IMR-90 (cell line): ENCODE data around the gene SDK1. TPM values are rescaled to one million over a fixed set of nuclear protein-coding genes. Genes with fewer than 3 reads are reported as not detected.

ENCODE experiments used
- ATAC-seq: fragments of 200-7000 bp; cut with Tn5 transposase; 2 replicates; pipeline ENCODE4 v1.9.1; 2020; ENCODE audit warnings: low read depth, mild to moderate bottlenecking, moderate library complexity
- BruUV-seq: library from RNA; stranded (reverse); fragments of 400-500 nt; replicated peaks from 2 replicates; lab custom pipeline; 2021; lab: Mats Ljungman, UMichigan
- CTCF ChIA-PET: fragments of 300-600 bp; formaldehyde crosslinking; extraction: SDS; loops from one replicate; lab custom pipeline; 2021; ENCODE audit warnings: antibody characterized with exemption; lab: Yijun Ruan, JAX
- POLR2A ChIA-PET: fragments of 300-600 bp; sonication (Branson Sonifier 250); formaldehyde crosslinking; loops from one replicate; lab custom pipeline; 2022; ENCODE audit warnings: antibody characterized with exemption; ENCODE audit not compliant: unreplicated experiment; lab: Charles Lee
- DNase-seq: peaks from one replicate; pipeline ENCODE4 v3.0.0; 2013
- H2AFZ ChIP-seq: replicated peaks from 2 replicates; pipeline ENCODE3; 2013; ENCODE audit warnings: low read length, mild to moderate bottlenecking; ENCODE audit not compliant: poor library complexity
- H2AK5ac ChIP-seq: 2 replicates; pipeline ENCODE4 v1.6.1; 2013; ENCODE audit warnings: low read depth, low read length, inconsistent platforms
- H2AK9ac ChIP-seq: replicated peaks from 2 replicates; pipeline ENCODE3; 2013; ENCODE audit warnings: mild to moderate bottlenecking, low read depth, low read length, moderate library complexity; ENCODE audit not compliant: poor library complexity
- H2BK120ac ChIP-seq: 2 replicates; pipeline ENCODE4 v1.6.1; 2013; ENCODE audit warnings: low read depth, low read length, inconsistent platforms
- H2BK15ac ChIP-seq: 3 replicates; pipeline ENCODE4 v1.6.1; 2013; ENCODE audit warnings: low read depth, low read length, inconsistent platforms
- H2BK20ac ChIP-seq: 2 replicates; pipeline ENCODE4 v1.6.1; 2013; ENCODE audit warnings: low read depth, mild to moderate bottlenecking, inconsistent platforms, low read length, moderate library complexity
- H2BK5ac ChIP-seq: 2 replicates; pipeline ENCODE4 v1.6.1; 2013; ENCODE audit warnings: mild to moderate bottlenecking, low read depth, low read length, inconsistent platforms; ENCODE audit not compliant: poor library complexity, severe bottlenecking
- H3K14ac ChIP-seq: replicated peaks from 2 replicates; pipeline ENCODE4 v1.6.1; 2013; ENCODE audit warnings: low read depth, low read length, inconsistent platforms
- H3K18ac ChIP-seq: 2 replicates; pipeline ENCODE4 v1.6.1; 2013; ENCODE audit warnings: low read depth, low read length, control low read depth
- H3K23ac ChIP-seq: 2 replicates; pipeline ENCODE4 v1.6.1; 2013; ENCODE audit warnings: low read depth, low read length, inconsistent platforms
- H3K27ac ChIP-seq: 2 replicates; pipeline ENCODE4 v1.5.1; 2013; ENCODE audit warnings: mild to moderate bottlenecking, control low read depth, low read length; ENCODE audit not compliant: insufficient read depth
- H3K27me3 ChIP-seq: 2 replicates; pipeline ENCODE4 v1.6.1; 2013; ENCODE audit warnings: low read length; ENCODE audit not compliant: control insufficient read depth, insufficient read depth
- H3K36me3 ChIP-seq: 2 replicates; pipeline ENCODE4 v1.6.1; 2013; ENCODE audit warnings: low read length, mixed read lengths; ENCODE audit not compliant: control insufficient read depth, insufficient read depth
- H3K4ac ChIP-seq: 2 replicates; pipeline ENCODE4 v1.6.1; 2013; ENCODE audit warnings: low read depth, low read length, inconsistent platforms
- H3K4me1 ChIP-seq: 2 replicates; pipeline ENCODE4 v1.6.1; 2013; ENCODE audit warnings: low read length, mixed read lengths; ENCODE audit not compliant: control insufficient read depth, insufficient read depth
- H3K4me2 ChIP-seq: 2 replicates; pipeline ENCODE4 v1.6.1; 2013; ENCODE audit warnings: low read depth, mild to moderate bottlenecking, control low read depth, low read length, moderate library complexity
- H3K4me3 ChIP-seq: 2 replicates; pipeline ENCODE4 v1.5.1; 2013; ENCODE audit warnings: low read depth, mild to moderate bottlenecking, control low read depth, low read length, moderate library complexity; ENCODE audit not compliant: insufficient read depth
- H3K56ac ChIP-seq: 2 replicates; pipeline ENCODE4 v1.6.1; 2013; ENCODE audit warnings: low read length, inconsistent platforms; ENCODE audit not compliant: insufficient read depth; ENCODE audit errors: extremely low read depth
- H3K79me1 ChIP-seq, 2 experiments: 2 replicates each; pipeline ENCODE4 v1.6.1; 2013; ENCODE audit warnings: low read length in 2 of 2, inconsistent platforms in 1 of 2, low read depth in 1 of 2
- H3K9ac ChIP-seq: 2 replicates; pipeline ENCODE4 v1.6.1; 2013; ENCODE audit warnings: low read depth, low read length, control low read depth
- H3K9me1 ChIP-seq: 2 replicates; pipeline ENCODE4 v1.6.1; 2013; ENCODE audit warnings: low read length, inconsistent platforms; ENCODE audit not compliant: insufficient read depth
- H3K9me3 ChIP-seq: 2 replicates; pipeline ENCODE4 v1.6.1; 2013; ENCODE audit warnings: low read length; ENCODE audit not compliant: control insufficient read depth, insufficient read depth
- H4K20me1 ChIP-seq: 2 replicates; pipeline ENCODE4 v1.6.1; 2013; ENCODE audit warnings: low read length, inconsistent platforms; ENCODE audit not compliant: insufficient read depth
- H4K5ac ChIP-seq: 2 replicates; pipeline ENCODE4 v1.6.1; 2013; ENCODE audit warnings: mild to moderate bottlenecking, low read depth, low read length, control low read depth
- H4K8ac ChIP-seq, 2 experiments: 2 replicates each; pipeline ENCODE4 v1.6.1; 2013; ENCODE audit warnings: low read depth in 2 of 2, low read length in 2 of 2, control low read depth in 1 of 2, inconsistent platforms in 1 of 2
- H4K91ac ChIP-seq: 2 replicates; pipeline ENCODE4 v1.6.1; 2013; ENCODE audit warnings: low read depth, low read length, inconsistent platforms; ENCODE audit not compliant: insufficient read depth
- BHLHE40 ChIP-seq: fragments of 150-350 bp; IDR thresholded peaks from 2 replicates; pipeline ENCODE4 v1.6.1; 2016; ENCODE audit warnings: mild to moderate bottlenecking, low read depth, low read length
- CEBPB ChIP-seq: IDR thresholded peaks from 2 replicates; pipeline ENCODE4 v1.6.1; 2012; ENCODE audit warnings: low read depth, low read length, improper control_type of control experiment
- CHD1 ChIP-seq: IDR thresholded peaks from 2 replicates; pipeline ENCODE4 v1.6.1; 2012; ENCODE audit warnings: low read depth, low read length, improper control_type of control experiment
- FOS ChIP-seq: fragments of 150-350 bp; IDR thresholded peaks from 2 replicates; pipeline ENCODE4 v1.6.1; 2016; ENCODE audit warnings: low read depth, low read length
- MAFK ChIP-seq: IDR thresholded peaks from 2 replicates; pipeline ENCODE4 v1.6.1; 2012; ENCODE audit warnings: low read depth, low read length, improper control_type of control experiment
- MAZ ChIP-seq: IDR thresholded peaks from 2 replicates; pipeline ENCODE4 v1.6.1; 2012; ENCODE audit warnings: low read depth, mild to moderate bottlenecking, low read length, improper control_type of control experiment, moderate library complexity, borderline replicate concordance
- MXI1 ChIP-seq: IDR thresholded peaks from 2 replicates; pipeline ENCODE4 v1.6.1; 2012; ENCODE audit warnings: low read depth, mild to moderate bottlenecking, low read length, moderate library complexity, borderline replicate concordance
- NFE2L2 ChIP-seq: fragments of 150-350 bp; IDR thresholded peaks from 2 replicates; pipeline ENCODE4 v1.6.1; 2016; ENCODE audit warnings: low read depth, mild to moderate bottlenecking, low read length
- POLR2A ChIP-seq: IDR thresholded peaks from 2 replicates; pipeline ENCODE4 v1.6.1; 2012; ENCODE audit warnings: mild to moderate bottlenecking, low read depth, low read length
- RAD21 ChIP-seq: IDR thresholded peaks from 2 replicates; pipeline ENCODE4 v1.6.1; 2012; ENCODE audit warnings: low read length, improper control_type of control experiment
- RCOR1 ChIP-seq: IDR thresholded peaks from 2 replicates; pipeline ENCODE4 v1.6.1; 2012; ENCODE audit warnings: mild to moderate bottlenecking, low read length, improper control_type of control experiment; ENCODE audit not compliant: insufficient replicate concordance
- RFX5 ChIP-seq: IDR thresholded peaks from 2 replicates; pipeline ENCODE4 v1.8.0; 2012; ENCODE audit warnings: low read depth, mild to moderate bottlenecking, low read length, moderate library complexity
- SMC3 ChIP-seq: fragments of 150-350 bp; IDR thresholded peaks from 2 replicates; pipeline ENCODE4 v1.6.1; 2016; ENCODE audit warnings: low read depth, mild to moderate bottlenecking, antibody characterized with exemption, low read length, moderate library complexity
- USF2 ChIP-seq: fragments of 150-350 bp; IDR thresholded peaks from 2 replicates; pipeline ENCODE4 v1.6.1; 2017; ENCODE audit warnings: mild to moderate bottlenecking, antibody characterized with exemption, low read length, low read depth
- WGBS, 2 experiments: methylation state at CpG; one replicate each; pipeline versions ENCODE4 v1.1.5 to v1.1.7; 2013; ENCODE audit warnings: missing lambda C conversion rate in 2 of 2; ENCODE audit not compliant: insufficient read length in 1 of 2; ENCODE audit errors: extremely low coverage in 2 of 2; 5-methylcytosine and 5-hydroxymethylcytosine counted together
- dilution Hi-C: fragments of 300-500 bp; cut with HindIII; formaldehyde crosslinking; loops from one replicate; pipeline ENCODE4 v1.14.3; 2018; ENCODE audit warnings: low sequenced_read_pairs; ENCODE audit not compliant: unreplicated experiment
- in situ Hi-C: fragments of 300-500 bp; cut with MboI; formaldehyde crosslinking; loops from 3 replicates; pipeline ENCODE4 v1.14.3; 2019; ENCODE audit warnings: low sequenced_read_pairs, inconsistent platforms, mixed read lengths
- intact Hi-C: fragments of 100-400 bp; cut with micrococcal nuclease; formaldehyde crosslinking; loops from 2 replicates; pipeline ENCODE4 v1.10.0; 2022
- polyA plus RNA-seq, 3 experiments: library from polyadenylated mRNA; depleted of rRNA; stranded (reverse); fragments of >200 nt; gene quantifications; 2 replicates each; pipeline ENCODE4 v1.2.3, GENCODE V29; 2012; ENCODE audit warnings: low replicate concordance in 1 of 3
- total RNA-seq: library from RNA; depleted of rRNA; stranded (reverse); fragments of >200 nt; gene quantifications from 2 replicates; pipeline ENCODE4 v1.2.3, GENCODE V29; 2012
- TF ChIP-seq, protein P1 (sequence below): conservative IDR thresholded peaks from 2 replicates; pipeline ENCODE4 v1.5.1; 2012; ENCODE audit warnings: mild to moderate bottlenecking, low read depth, low read length, improper control_type of control experiment
- TF ChIP-seq, protein P2 (sequence below): fragments of 150-350 bp; IDR thresholded peaks from 2 replicates; pipeline ENCODE4 v1.6.1; 2016; ENCODE audit warnings: low read depth, mild to moderate bottlenecking, low read length, moderate library complexity, borderline replicate concordance

SDK1 gene
- total and polyA plus RNA-seq, 2 of the 4 experiments (the other 2 are of a cell fraction): 1.5 to 1.6 TPM

GRCh38 chr7:4174884-4175283 is 873.8 kb downstream of the SDK1 start:
- Histone ChIP-seq H2BK5ac (no peak overlapping the region), H2AFZ (no peak overlapping the region), H3K9me3 (peaks cover 19% of the 10 kb centered on the region), H3K4me2 (no peak overlapping the region), H3K27me3 (no peaks in the 10 kb centered on the region), H3K4ac (no peak overlapping the region), H3K23ac (no peak overlapping the region), H3K9ac (no peak overlapping the region), H2AK5ac (no peak overlapping the region), H2BK20ac (no peak overlapping the region), H3K18ac (no peak overlapping the region), H3K4me3 (no peak overlapping the region), H3K79me1 (no peaks in the 10 kb centered on the region), H2AK9ac (peak overlapping the region; percentile 55), H3K56ac (no peak overlapping the region), H4K91ac (no peak overlapping the region), H2BK15ac (no peak overlapping the region), H3K9me1 (no peaks in the 10 kb centered on the region), H4K20me1 (no peaks in the 10 kb centered on the region), H2BK120ac (no peak overlapping the region), H4K8ac (no peak overlapping the region), H3K4me1 (no peaks in the 10 kb centered on the region), H3K36me3 (no peaks in the 10 kb centered on the region), H3K27ac (no peak overlapping the region), H4K5ac (no peak overlapping the region), H3K14ac (no peak overlapping the region)
- no TSS peak for BruUV-seq
- POLR2A ChIA-PET: no interaction called here
- intact Hi-C loops (no loop called here), in situ Hi-C loops (no loop called here), dilution Hi-C loops (no loop called here)
- 89% methylated on average over 10 of the region's 18 CpGs; no CpG with 5 or more reads in 1 of the 2 experiments for WGBS, 2 experiments
- DNase-seq (no peak), ATAC-seq (no peak)
- no peak for TF ChIP-seq BHLHE40
- no peak for TF ChIP-seq RCOR1
- no peak for TF ChIP-seq MAFK
- no peak for TF ChIP-seq RFX5
- no peak for TF ChIP-seq SMC3
- TF ChIP-seq, protein P1, sequence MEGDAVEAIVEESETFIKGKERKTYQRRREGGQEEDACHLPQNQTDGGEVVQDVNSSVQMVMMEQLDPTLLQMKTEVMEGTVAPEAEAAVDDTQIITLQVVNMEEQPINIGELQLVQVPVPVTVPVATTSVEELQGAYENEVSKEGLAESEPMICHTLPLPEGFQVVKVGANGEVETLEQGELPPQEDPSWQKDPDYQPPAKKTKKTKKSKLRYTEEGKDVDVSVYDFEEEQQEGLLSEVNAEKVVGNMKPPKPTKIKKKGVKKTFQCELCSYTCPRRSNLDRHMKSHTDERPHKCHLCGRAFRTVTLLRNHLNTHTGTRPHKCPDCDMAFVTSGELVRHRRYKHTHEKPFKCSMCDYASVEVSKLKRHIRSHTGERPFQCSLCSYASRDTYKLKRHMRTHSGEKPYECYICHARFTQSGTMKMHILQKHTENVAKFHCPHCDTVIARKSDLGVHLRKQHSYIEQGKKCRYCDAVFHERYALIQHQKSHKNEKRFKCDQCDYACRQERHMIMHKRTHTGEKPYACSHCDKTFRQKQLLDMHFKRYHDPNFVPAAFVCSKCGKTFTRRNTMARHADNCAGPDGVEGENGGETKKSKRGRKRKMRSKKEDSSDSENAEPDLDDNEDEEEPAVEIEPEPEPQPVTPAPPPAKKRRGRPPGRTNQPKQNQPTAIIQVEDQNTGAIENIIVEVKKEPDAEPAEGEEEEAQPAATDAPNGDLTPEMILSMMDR: no peak
- no peak for TF ChIP-seq NFE2L2
- no peak for TF ChIP-seq CEBPB
- no peak for TF ChIP-seq MXI1
- TF ChIP-seq MAZ: no peak
- TF ChIP-seq RAD21: no peak
- no peak for TF ChIP-seq CHD1
- no peak for TF ChIP-seq USF2
- no peak for TF ChIP-seq POLR2A
- TF ChIP-seq FOS: no peak
- TF ChIP-seq, protein P2, sequence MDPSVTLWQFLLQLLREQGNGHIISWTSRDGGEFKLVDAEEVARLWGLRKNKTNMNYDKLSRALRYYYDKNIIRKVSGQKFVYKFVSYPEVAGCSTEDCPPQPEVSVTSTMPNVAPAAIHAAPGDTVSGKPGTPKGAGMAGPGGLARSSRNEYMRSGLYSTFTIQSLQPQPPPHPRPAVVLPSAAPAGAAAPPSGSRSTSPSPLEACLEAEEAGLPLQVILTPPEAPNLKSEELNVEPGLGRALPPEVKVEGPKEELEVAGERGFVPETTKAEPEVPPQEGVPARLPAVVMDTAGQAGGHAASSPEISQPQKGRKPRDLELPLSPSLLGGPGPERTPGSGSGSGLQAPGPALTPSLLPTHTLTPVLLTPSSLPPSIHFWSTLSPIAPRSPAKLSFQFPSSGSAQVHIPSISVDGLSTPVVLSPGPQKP: no peak
- CTCF ChIA-PET: no interaction called here
